Right ventricle myocardium superior (tissue), 1 donor: Measurements from ENCODE around the gene TCF20. TPM values are rescaled to one million over a fixed set of nuclear protein-coding genes. Genes with fewer than 3 reads are reported as not detected.

Experiments
- ATAC-seq: fragments of 200-7000 bp; cut with Tn5 transposase; one replicate; pipeline ENCODE4 v1.9.1; 2020; ENCODE audit warnings: mild to moderate bottlenecking; ENCODE audit not compliant: poor library complexity
- DNase-seq: peaks from one replicate; pipeline ENCODE4 v3.0.0-alpha.2; 2020
- intact Hi-C: fragments of 100-400 bp; cut with DNase I; formaldehyde crosslinking; loops from one replicate; pipeline ENCODE4 v1.11.2; 2022
- long read RNA-seq: library from polyadenylated mRNA; unstranded; transcript quantifications from one replicate; pipeline ENCODE4 v2.0.0, GENCODE V29; 2021
- total RNA-seq: library from RNA; stranded (reverse); fragmentation: NEBNext Ultra II Directional; extraction: Animal tissue kit (Norgen Biotek cat#: 25700); gene quantifications from one replicate; pipeline ENCODE4 v1.2.1, GENCODE V29; 2021
- donor health status: DM: no; HTN: yes; CAD: no; lungs with severe emphysema.

TCF20 gene
- total RNA-seq: 16.3 TPM
- long read RNA-seq, full-length matches to known transcripts: 2 of 2 reads
- long read RNA-seq, partial matches to known transcripts: 0 of 2 reads
- long read RNA-seq, other reads (novel, unspliced or antisense): 0 of 2 reads

DNA sequence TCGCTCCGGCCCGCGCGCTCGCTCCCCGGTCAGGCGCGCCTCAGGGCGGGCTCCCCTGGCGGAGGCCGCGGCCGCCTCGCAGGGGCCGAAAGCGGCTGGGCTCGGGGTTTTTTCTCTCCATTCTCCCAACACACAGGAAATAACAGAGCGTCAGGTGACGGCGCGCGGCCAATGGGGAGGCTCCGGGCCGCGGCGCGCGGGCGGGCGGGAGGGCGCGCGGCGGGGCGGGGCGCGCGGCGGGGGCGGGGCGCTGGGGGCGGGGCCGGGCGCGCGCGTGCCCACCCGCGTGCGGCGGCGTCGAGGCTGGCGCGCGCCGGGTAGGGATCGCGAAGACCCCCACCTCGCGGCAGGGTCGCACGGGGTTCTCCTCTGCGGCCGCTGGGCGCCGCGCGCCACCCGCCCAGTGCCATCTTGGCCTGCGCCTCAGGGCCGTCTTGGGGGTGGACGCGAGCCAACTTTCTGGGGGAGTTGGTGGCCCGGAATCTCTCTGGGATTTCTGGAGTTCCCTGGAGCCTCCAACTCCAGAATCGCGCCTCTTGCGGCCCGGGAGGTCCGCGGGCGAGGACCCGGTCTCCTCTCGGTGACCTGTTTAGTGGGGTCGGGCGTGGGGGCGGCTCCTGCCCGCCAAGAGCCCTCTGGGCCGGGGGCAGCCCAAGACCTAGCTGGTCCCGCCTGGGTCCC lies at the start of gene TCF20:
TCF20 (minus strand) TSS at position 144 of the 681 bp plus-strand sequence. CDS start 55,348 bp downstream, outside the sequence.
- DNase-seq: peak; percentile 89
- peak; percentile 79 for ATAC-seq
- intact Hi-C loops: no loop called here

GRCh38 chr22:42319386-42319785 lies 48.9 kb upstream of the TCF20 start:
- no peak for DNase-seq
- intact Hi-C loops: no loop called here
- no peak for ATAC-seq

GRCh38 chr22:42318967-42319366 lies 48.5 kb upstream of the TCF20 start:
- ATAC-seq (no peak), DNase-seq (no peak)
- intact Hi-C loops: no loop called here

- ATAC-seq (no peak), DNase-seq (no peak)
- intact Hi-C loops: no loop called here
These were observed 47.5 kb upstream of the TCF20 start for GRCh38 chr22:42317691-42318547.

GRCh38 chr22:42317008-42317407 lies 46.6 kb upstream of the TCF20 start:
- intact Hi-C loops: no loop called here
- ATAC-seq (peak; percentile 58), DNase-seq (peak; percentile 56)

DNA sequence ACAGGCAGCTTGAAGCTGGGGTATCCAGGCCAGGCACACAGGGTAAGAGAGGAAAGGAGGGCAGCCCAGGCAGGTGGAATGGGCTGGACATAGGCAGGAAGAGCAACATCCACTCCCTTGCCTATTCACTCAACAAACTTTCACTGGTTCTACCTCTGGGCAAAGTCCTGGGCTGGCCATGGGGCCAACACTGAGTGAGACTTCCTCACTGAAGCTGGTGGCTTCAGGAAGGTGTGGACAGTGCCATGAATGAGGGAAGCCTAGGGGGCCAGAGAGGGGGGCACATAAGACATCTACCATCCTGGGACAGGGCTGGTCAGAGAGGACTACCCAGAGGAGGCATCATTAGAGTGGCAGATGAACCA lies 44.9 kb upstream of the TCF20 start:
- DNase-seq (no peak), ATAC-seq (no peak)
- intact Hi-C loops: no loop called here

DNA sequence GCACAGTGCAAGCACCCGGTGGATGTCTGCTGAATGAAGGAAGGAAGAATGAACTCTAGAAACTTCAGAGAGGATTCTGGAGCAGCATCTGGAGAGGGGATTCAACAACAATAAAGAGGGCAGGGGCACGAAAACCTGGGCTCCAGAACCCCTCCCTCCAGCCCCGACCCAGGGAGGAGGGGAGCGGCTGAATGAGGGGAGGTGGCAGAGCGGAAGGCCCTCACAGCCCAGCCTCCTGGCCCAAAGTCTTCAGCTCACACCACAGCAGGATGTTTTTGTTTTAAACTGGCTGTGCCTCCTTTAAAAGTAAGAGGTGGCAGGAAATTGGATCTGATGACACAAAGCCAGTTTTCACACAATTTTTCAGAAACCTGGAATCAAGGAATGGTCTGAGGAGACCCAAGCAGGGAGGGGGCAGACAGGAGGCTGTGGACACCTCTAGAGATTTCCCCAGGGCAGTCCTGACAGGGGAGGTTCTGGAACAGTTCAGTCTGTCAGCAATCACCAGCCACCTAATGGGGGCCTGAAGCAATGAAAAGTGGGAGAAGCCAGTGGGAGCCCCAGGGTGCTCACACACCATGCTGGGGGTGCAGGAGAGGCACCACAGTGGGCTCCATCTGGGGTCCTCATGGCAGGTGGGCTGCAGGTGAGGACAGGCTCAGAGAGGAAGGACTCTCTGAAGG lies 44.4 kb upstream of the TCF20 start:
- DNase-seq (no peak), ATAC-seq (no peak)
- intact Hi-C loops: no loop called here

DNA sequence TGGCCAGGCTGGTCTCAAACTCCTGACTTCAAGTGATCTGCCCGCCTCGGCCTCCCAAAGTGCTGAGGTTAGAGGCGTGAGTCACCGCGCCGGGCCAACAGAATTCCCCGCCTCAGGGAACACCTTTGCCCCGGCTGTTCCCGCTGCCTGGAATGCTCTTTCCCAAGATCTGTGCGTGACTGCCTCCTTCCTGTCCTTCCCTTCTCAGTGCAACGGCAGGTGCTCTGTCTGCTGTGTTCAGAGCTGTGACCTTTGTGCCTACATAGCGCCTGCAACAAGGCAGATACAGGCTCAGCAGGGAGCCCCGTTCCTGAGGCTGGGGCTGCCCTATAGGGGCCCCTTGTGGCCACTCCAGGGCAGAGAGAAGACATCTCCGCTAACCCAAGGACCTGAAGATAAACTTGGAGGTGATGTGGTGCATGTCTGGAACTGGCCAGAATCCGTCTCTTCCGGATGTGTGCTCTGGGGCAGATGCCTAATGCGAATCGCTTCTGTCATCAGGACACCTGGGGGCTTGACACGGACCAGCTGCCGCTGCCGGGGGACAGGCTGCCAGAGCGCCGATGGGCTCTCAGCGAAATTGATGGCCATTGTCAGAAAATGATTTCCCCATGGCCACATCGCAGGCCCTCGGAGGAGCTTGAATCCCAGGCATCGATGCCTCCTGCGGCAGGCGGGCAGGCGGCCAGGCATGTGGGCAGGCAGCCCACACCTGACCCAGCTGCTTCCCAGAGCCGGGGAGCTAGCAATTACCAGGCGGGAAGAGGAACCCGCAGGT lies 43.5 kb upstream of the TCF20 start:
- peak; percentile 63 for DNase-seq
- peak; percentile 63 for ATAC-seq
- intact Hi-C loops: no loop called here

DNA sequence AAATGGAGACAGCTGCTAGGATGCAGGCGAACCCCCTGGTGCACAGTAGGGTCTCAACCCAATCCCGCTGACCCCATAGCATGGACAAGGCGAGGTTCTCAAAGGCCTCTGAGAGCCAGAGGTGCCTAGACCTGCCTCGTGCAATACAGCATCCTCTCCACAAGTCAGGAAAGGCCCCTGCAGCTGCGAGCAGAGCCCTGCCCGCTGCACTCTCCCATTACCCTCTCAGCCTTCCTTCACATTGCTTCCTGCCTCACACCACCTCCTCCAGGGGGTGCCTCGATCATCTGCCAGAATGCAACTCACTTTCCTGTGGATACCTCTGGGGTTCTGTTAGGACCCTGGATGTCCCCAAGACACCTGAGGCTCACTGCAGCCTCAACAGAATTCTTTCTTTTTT lies 42.8 kb upstream of the TCF20 start:
- no peak for DNase-seq
- intact Hi-C loops: no loop called here
- ATAC-seq: no peak

GRCh38 chr22:42310291-42311015 lies 40.0 kb upstream of the TCF20 start:
- ATAC-seq (no peak), DNase-seq (no peak)
- intact Hi-C loops: no loop called here

DNA sequence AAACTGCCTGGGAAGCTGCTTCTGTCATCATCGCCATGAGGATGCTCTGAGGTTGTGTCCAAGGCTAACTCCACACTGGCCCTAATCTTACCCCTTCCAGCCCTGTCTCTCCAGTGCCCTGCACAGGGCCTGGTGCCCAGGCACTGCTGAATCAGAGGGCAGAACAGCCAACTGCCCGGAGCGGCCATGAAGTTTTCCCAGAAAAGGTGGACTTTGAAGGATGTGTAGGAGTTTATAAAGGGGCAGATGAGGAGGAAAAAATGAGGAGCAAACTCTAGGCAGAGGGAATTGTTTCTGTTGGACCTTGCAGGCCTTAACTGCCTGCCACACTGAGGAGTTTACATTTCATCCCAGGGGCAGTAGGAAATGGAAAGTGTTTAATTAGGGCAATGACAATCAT lies 39.4 kb upstream of the TCF20 start:
- intact Hi-C loops: no loop called here
- DNase-seq: no peak
- no peak for ATAC-seq

- DNase-seq: no peak
- no peak for ATAC-seq
- intact Hi-C loops: no loop called here
These were observed 38.5 kb upstream of the TCF20 start for GRCh38 chr22:42308892-42309468.

DNA sequence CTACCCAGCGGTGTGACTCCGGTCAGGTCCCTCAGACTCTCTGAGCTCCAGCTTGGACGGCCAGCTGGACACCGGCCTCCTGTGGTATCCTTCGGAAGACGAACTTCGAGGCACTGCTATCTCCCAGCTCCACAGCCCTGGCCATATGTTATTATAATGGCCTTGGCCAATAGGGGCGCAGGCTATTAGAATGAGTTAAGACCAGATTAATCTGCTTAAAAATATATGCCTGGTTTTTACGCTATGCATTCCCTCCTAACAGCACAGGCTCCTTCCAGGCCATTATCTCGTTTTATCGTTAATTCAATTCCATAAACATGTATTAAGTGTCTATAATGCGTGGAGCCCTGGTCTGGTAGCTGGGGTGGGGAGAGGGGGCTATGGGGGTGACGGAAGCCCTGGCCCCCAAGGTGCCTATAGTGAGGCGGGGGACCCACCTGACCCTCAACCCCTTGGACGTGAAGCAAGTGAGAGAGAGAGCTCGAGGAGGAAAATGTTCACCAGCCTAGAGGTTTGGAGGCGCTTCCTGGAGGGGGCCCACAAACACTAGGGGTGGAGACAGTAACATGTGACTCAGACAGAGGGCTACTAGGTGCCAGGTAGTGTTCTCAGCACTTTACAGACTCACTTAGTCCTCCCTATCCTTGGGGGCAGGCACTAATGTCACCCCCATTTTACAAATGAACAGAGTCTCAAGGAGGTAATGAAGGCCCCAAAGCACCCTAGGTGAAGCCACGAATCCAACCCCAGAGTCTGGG lies 37.5 kb upstream of the TCF20 start:
- DNase-seq (no peak), ATAC-seq (no peak)
- intact Hi-C loops: no loop called here

DNA sequence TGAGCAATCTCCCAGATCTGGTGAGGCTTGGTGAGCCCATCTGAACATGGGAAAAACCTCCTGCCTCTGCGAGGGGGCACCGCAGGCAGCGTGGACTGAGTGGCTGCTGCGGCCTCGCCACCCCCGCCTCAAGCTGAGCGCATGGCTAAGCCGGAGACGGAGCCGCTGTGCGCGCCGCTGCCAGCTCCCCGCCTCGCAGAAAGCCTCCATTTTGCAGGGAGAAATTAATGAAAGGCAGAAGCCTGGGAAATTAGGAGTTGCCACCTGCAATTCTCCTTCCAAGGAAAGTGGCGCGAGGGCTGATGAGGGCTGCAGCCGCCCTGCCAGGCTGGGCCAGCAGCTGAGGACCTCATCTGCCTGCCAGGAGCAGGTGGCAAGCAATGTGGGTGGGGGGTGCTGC lies 35.6 kb upstream of the TCF20 start:
- ATAC-seq: no peak
- no peak for DNase-seq
- intact Hi-C loops: no loop called here

- ATAC-seq: no peak
- intact Hi-C loops: no loop called here
These were observed 33.9 kb upstream of the TCF20 start for GRCh38 chr22:42304324-42304790.

GRCh38 chr22:42303396-42304323 lies 33.2 kb upstream of the TCF20 start:
- no peak for ATAC-seq
- DNase-seq: no peak
- intact Hi-C loops: no loop called here

More at GRCh38 chr22:42304324-42304790, 33.9 kb upstream of the TCF20 start:
- no peak for DNase-seq
